DMS53 treated with DMSO at 0.1 percent for 48 hours (cell line): ENCODE measurements around the gene DYNLT1.
"Not testable (repeated sequence)": the region's sequence is repeated elsewhere in the genome, so short reads cannot be mapped to it uniquely, and the experiment has no call there.

Experiments used
- DNase-seq: peaks from one replicate; lab custom pipeline; 2025; ENCODE audit not compliant: unreplicated experiment; lab: John Stamatoyannopoulos, UW

DYNLT1 gene

DNA sequence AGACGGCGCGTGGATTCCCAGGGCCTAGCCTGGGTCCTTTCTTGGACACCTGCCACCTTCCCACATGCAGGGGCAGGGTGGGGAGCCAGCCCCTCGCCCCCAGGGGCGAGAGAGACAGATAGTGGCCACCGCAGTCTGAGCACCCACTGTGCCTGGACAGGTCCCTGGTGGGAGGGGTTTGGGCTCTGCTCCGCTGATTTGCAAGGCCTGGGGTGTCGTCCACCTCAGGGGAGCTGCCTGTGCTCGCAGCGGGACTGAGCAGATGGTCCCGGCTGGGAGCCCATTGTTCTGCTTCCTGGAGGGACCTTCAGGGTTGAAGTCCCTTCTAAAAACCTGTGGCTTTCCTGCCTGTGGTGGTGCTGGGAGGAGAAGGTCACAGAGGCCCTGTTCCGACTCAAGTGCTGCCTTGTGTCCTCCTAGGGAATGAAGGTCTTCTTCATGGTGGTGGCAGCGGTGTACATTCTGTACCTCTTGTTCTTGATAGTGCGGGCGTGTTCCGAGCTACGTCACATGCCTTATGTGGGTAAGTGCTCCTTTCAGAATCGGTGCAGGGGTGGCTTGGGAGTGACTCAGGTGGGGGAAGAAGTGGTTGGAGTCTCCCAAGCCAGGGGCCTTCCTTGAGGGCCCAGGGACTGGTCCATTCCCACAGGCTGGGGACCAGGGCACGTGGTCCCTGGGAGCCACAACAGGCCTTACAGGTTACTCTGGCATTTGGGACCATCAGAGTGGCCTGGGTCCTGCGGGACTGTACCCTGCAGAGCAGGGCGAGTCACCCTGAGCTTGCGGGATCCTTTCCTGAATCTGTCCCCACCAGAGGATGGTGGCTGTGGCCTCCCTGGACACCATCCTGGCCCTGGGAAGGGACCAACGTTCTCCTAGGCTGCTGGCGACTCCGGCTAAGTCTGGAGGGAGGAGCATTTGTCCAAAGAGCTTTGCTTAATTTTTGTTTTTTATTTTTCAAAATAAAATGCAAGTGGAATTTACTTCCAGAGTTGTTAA, 19.6 kb downstream of the DYNLT1 start:
- DNase-seq = no peak

DNA sequence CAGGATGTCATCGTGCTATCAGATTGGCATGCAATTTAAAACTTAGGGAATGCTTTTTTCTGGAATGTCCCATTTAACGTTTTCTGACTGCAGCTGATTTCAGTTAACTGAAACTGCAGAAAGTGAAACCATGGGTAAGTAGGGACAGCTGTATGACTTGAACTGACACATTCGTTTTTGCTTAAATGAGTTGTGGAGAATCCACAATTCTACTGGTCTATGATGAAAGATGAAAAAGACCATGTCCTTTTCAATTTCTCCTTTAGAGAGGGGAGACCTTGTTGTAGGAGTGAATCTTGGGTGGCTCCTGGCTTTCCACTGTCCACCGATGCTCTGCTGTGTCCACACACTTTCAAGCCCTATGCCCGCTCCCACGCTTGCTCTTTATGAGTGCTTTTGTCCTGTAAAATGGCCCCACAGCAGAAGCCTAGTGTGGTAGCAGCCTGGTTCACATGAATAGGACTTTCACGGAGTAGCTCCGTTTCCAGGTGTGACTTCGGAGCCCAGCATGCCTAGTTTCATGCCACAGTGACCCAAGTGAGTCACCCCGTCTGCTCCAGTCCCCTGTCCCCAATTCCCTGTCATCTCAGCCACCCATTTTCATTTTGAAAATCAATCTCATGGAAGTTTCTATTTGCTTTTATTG, 21.9 kb downstream of the DYNLT1 start:
- DNase-seq = no peak

DNA sequence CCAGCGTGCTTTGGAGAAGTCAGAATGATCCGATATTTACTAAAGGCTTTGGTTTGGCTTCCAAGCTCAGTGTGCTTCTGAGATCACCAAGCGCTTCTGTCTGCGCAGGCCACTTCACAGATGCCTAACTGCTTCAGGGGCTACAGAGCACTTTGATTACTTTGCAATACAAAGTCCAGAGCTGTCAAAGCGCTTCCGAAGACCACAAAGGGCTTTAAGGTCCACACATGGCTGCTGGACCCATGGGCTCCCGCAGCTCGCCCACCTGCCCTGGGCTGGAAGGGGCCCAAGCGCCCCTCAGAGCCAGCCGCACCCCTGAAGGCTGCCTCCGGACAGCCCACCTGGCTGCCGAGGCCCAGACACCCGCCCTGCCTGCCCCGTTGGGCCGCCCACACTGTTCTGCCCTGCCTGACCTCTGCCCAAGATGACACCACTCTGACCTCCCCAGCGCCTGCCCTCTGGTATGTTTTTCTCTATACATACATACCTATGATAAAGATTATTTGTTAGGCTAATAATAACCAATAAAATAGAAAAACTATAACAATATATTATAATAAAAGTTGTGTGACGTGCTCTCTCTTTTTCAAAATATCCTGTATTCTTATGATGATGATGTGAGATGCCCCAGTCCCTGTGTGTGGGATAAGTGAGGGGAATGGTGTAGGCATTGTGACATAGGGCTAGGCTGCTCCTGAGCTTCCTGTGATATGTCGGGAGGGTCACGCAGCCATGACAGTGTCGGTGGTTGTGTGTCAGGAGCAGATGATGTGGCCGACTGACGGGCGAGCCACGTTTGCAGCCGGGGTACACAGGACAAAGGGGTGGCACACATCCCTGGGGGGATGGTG, 22.6 kb downstream of the DYNLT1 start:
- DNase-seq = no peak

DNA sequence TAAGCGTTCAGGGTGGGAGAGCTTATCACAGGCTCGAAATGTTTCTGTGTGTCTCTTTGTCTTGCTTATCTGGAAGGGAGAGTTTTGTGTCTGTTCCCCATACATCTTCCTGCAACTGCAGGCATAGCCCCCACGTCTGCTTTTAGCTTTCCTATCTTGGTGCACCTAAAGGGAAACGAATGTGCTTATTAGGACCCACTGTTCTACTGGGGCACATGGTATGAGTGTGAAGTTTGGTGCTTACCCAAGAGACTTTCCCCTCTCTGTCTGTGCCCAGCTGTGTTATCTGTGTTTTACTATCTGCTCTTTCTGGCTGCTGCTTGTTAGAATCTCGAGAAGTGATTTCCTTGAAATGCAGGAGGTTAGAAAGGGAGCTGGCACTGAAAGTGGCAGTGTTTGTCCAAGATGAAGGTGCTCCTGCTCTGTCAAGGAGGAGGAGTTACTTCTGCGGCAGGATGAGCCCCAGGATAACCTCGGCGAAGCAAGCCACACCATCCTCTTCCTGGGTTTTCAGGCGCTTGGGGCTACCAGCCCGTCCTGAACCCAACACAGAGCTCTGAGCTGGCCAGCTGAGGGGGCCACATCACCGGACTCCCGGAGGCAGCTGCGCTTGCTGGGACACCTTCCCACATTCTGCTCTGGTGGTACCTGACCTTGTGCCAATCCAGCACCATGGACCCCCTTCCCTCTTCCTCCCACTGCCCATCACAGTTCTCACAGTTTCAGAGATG, 23.4 kb downstream of the DYNLT1 start:
- DNase-seq = no peak

DNA sequence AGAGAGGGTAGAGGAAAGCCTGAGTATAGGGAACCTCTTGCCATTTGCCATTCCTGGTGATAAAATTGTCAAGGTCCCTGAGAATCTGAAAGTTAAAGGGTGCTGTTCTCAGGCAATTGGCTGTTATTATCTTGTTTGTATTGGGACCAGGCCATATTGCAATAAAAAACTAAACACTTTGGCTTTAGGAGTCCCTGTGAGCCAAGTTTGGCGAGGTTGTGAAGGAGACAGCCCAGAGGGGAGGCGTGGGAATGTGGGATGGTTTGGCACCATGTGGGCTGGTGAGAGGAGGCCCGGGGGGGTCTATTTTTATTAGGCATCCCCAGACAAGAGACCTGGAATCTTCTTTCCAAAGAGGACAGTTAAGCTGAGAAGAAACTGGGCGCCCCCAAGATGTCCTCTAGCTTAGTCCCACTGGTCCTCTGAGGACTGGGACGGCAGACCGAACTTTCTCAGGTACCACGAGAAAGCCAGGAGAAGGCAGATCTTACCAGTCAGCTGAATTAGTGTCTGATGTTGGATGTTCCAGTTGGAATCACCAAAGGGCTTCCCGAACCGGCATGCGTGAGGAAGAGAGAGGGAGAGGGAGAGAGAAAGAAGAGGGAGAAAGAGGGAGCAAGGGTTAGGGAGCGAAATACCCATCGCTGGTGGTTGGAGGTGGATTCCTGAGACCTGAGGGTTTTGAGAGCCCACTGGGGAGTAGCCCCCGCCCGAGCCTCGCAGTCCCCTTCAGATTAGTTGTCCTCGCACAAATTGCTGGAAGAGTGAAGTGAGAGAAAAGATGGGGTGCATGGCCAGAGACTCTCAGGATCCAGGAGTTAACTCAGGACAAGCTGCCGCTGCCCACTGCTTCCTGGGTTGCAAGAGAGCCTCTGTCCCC, 24.4 kb downstream of the DYNLT1 start:
- no peak for DNase-seq

DNA sequence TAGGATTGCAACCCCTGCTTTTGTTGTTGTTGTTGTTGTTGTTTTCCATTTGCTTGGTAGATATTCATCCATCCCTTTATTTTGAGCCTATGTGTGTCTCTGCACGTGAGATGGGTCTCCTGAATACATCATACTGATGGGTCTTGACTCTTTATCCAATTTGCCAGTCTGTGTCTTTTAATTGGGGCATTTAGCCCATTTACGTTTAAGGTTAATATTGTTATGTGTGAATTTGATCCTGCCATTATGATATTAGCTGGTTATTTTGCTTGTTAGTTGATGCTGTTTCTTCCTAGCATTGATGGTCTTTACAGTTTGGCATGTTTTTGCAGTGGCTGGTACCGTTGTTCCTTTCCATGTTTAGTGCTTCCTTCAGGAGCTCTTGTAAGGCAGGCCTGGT, 26.3 kb downstream of the DYNLT1 start:
- not testable (repeated sequence) for DNase-seq

DNA sequence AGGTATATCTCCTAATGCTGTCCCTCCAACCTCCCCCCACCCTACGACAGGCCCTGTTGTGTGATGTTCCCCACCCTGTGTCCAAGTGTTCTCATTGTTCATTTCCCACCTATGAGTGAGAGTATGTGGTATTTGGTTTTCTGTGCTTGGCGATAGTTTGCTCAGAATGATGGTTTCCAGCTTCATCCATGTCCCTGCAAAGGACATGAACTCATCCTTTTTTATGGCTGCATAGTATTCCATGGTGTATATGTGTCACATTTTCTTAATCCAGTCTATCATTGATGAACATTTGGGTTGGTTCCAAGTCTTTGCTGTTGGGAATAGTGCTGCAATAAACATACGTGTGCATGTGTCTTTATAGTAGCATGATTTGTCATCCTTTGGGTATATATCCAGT, 29.9 kb downstream of the DYNLT1 start:
- DNase-seq = not testable (repeated sequence)

DNA sequence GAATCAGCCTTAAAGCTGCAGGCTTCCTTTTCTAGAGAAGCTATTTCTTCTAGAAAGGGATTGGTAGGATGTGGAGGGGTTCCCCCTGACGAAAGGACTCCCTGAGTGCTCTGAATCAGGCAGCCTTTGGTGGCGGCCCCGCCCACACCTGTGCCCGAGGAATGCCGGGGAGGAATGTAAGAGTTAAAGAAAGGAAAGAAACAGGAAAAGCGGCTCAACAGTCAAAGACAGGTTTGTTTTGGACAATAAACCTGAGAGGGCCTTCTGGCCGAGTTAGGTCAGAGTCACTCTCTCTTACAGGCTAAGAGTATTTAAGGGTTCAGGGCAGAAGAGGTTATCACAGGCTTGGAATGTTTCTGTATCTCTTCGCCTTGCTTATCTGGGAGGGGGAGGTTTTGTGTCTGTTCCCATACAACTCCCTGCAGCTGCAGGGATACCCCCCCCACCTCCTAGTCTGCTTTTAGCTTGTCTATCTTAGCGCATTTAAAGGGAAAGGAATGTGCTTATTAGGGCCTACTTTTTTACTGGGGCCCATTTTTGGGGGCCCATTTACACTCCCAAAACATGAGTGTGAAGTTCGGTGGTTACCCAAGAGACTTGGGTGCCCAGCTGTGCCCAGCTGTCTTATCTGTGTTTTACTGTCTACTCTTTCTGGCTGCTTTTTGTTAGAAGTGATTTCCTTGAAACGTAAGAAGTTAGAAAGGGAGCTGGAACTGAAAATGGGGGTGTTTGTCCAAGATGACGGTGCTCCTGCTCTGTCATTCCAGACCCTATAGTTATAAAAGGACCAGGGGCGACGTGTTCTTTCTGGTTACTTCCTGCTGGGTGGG, 32.8 kb downstream of the DYNLT1 start:
- DNase-seq = no peak

DNA sequence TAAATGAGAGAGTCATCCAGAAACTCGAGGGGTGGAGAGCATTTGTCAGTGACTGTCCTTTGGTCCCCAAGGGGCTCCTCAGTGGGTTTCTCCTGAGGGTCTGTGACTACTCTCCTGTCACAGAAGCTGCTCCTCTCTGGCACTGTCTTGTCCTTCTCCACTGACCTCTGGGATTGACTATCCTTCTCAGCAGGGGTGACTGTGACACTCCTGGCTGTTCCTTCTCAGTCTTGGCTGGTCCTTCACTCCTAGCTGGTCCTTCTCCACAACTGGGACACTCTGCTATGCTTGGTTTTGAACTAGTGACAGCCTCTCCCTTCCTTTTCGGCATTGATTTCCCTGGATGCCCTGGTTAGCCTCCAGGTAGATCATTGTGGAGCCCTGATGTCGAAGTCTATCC, 33.5 kb downstream of the DYNLT1 start:
- no peak for DNase-seq

DNA sequence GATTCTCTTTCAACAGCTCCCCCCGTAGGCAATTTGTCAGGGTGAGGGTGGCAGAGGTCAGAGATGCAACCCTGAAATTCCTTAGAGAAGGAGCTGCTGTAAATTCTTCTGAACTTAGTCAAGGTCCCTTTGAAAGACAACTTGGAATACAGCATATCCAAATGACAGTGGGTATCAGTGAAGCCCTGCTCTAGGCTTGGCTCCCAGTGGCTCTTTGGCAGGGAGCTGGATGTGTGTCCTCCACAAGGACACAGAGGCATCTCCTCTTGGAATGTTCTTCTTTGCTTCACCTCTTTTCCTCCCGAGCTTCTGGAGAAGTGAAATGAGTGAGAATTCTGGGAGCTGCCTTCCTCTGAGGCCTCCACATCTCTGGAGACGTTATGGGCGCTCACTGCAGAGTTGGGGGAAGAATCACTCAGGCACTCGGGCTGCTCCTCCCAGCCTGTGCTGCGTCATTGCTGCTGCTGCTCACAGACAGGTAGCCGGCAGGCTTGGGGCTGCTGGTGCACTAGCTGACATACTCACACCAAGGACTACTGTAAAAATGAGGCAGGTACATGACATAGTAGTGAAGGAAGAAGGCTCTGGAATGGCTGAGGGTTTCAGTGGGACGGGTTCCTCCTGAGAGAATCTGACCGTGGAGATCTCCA, 34.1 kb downstream of the DYNLT1 start:
- DNase-seq = no peak

DNA sequence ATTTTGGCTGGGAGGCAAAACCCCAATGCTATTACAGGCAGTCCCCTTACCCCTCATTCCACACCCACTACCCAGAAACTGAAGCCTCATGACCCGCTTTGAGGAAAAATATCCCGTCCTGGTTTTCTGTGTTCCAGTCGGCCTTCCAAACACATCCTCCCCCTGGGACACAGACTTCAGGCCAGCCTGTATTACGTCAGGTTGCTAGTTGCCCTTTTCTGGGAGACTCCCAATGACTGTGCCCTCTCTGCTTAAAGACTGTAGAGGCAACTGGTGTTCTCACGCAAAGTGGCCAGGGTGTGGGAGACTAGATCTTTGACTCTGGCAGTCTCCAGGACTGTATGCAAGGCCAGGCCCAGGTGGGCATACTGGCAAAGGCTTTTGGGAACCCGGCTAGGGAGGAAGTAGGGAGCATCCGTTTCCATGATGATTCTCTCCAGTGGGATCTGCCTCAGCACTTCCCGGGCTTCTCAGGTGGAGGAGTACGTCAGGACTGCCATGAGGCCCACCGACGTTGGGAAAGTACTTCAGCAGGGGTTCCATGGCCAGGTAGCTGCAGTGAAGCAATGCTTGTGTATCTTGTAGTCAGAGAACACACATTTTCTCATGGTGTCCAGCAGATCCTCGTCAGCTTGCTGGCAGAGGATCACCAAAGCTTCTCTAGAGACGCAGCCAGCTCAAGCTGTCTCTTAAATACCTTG, 34.9 kb downstream of the DYNLT1 start:
- no peak for DNase-seq

DNA sequence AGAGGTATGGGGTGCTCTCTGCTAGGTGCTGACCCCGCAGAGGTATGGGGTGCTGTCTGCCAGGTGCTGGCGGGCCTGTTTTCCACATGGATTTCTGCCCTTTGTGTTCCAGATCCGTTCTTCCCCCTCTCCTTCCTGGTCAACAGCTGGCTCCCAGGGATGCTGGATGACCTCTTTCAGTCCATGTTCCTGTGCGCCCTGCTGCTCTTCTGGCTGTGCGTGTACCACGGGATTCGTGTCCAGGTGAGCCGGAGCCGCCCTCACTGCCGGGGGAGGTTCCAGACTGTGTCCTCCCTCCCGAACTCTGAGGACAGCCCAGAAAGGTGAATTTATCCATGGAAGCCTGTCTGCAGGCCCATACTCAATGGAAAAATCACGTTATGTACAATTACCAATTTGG, 36.3 kb downstream of the DYNLT1 start:
- DNase-seq = no peak

DNA sequence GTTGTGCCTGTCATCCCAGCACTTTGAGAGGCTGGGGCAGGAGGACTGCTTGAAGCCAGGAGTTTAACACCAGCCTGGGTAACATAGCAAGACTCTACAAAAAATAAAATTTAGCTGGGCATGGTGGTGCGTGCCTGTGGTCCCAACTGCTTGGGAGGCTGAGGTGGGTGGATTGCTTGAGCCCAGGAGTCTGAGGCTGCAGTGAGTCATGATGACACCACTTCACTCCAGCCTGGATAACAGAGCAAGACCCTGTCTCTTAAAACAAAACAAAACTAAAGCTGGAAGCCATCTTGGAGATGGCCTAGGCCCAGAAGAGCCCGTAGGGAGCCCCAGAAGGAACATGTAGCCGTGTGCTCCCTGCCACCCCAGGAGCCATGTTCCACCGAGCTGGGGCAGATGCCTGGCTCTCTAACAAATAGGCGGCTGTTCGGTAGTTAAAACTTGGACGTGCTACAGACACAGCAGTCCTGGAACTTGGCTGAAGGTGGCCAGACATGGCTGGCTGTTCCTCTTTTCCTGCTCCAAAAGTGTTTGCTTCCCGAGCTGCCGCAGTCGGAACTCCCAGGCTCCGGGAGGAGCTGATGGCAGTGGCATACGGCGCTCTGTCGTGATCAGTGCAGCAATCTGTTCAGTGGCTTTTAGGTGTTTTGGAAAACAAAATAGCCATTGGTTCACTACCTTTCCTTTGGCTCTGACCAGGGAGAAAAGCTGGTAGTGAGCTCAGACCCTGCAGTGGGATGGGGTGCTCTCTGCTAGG, 37.0 kb downstream of the DYNLT1 start:
- no peak for DNase-seq

DNA sequence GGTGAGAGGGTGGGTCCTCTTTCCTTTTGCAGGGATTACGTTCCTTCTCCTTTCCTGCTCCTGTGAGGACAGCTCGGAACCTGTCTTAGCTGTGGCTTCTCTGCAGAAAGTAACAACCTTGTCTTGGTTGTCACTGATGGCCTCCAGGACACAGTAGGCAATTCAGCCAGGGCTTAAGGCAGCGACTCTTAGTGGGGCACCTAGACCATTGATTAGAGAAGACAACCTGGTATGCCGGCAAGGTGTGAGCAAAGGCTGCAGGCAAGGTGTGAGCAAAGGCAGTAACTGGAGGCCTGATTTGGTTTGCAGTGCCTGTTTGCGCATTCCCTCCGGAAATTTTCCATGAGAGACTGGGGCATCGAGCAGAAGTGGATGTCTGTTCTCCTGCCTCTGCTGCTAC, 37.6 kb downstream of the DYNLT1 start:
- DNase-seq = no peak

DNA sequence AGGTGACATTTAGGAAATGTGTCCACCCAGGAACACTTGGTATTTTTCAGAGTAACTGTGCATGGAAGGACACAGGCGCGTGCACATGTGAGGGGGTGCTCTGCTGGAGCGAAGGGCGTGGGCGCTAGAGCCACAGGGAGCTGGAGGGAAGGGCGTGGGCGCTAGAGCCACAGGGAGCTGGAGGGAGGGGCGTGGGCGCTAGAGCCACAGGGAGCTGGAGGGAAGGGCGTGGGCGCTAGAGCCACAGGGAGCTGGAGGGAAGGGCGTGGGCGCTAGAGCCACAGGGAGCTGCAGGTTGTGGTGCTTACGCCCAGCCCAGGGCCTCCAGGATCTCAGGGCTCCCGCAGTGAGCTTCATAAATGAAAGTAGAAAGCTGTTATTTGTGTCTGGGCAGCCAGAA, 38.5 kb downstream of the DYNLT1 start:
- not testable (repeated sequence) for DNase-seq

DNA sequence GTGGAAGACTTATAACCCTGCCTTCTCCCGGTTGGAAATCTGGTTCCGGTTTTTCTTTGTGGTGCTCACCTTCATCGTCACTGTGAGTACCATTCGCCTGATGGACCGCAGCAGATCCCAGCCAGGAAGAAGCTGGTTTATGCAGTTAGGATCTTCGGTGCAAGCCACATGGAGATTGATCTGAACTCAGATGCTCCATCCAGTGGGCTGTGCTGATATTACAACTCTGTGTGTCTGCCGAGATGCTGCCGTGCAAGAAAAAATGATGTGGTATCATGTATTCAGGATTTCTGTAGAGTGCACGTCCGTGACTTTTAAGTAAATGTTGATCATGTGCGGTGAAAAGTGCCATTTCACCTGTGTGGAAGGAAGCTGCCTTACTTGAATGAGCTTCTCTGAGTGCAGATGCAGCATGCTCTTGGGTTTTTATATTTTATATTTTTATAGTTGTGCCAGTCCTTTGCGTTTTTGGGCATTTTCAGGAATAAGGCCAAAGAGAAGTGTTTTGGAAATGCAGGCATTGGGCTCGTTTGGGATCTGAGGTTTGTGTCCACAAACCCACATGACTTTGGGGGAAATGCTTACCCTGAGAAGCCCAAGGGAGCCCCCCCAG, 39.2 kb downstream of the DYNLT1 start:
- peak; percentile 30 for DNase-seq

DNA sequence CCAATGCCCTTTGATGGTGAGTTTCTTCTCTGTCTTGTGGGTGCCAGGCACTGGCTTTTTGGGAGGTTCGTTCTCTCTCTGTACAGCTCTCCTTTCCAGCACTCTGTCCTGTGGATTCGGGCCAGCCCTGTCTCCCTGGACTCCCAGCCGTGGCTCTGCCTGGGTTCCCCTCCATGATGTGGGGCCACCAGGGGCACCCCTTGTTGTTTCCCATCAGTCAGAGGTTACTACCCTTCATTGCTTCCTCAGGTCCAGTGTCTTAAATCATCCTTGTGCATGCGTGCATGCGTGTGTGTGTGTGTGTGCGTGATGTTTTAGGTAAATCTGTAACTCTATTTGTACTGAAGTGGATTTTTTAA, 40.5 kb downstream of the DYNLT1 start:
- DNase-seq = no peak
